WTC11 (cell line): ENCODE data around the gene TRIOBP. TPM values are rescaled to one million over a fixed set of nuclear protein-coding genes. Genes with fewer than 3 reads are reported as not detected.

Experiments used
- AFF4 ChIP-seq: sonication (generic); formaldehyde crosslinking; IDR thresholded peaks from 2 replicates; pipeline ENCODE4 v1.8.1; 2023; ENCODE audit warnings: mild to moderate bottlenecking, missing genetic modification reagents, borderline replicate concordance
- AR ChIP-seq: fragments of 250-450 bp; sonication (Bioruptor Pico); IDR thresholded peaks from 2 replicates; pipeline ENCODE4 v1.9.0; 2021; ENCODE audit warnings: mild to moderate bottlenecking
- ARID4B ChIP-seq: sonication (generic); formaldehyde crosslinking; IDR thresholded peaks from 2 replicates; pipeline ENCODE4 v1.8.0; 2023; ENCODE audit warnings: missing genetic modification reagents, mild to moderate bottlenecking, borderline replicate concordance
- CREM ChIP-seq: sonication (generic); formaldehyde crosslinking; IDR thresholded peaks from 2 replicates; pipeline ENCODE4 v1.8.1; 2022; ENCODE audit warnings: mild to moderate bottlenecking, missing genetic modification reagents, moderate library complexity
- ERG ChIP-seq: fragments of 250-450 bp; sonication (Bioruptor Pico); IDR thresholded peaks from 2 replicates; pipeline ENCODE4 v1.8.0; 2021; ENCODE audit warnings: mild to moderate bottlenecking
- GABPB1 ChIP-seq: sonication (generic); formaldehyde crosslinking; IDR thresholded peaks from 2 replicates; pipeline ENCODE4 v1.8.1; 2023; ENCODE audit warnings: mild to moderate bottlenecking, missing genetic modification reagents
- HMGXB4 ChIP-seq: sonication (generic); formaldehyde crosslinking; IDR thresholded peaks from 2 replicates; pipeline ENCODE4 v1.8.1; 2023; ENCODE audit warnings: mild to moderate bottlenecking, moderate library complexity, missing genetic modification reagents
- NFE2L1 ChIP-seq: sonication (generic); formaldehyde crosslinking; IDR thresholded peaks from 2 replicates; pipeline ENCODE4 v1.8.1; 2023; ENCODE audit warnings: missing genetic modification reagents
- NR2C2 ChIP-seq: sonication (generic); formaldehyde crosslinking; IDR thresholded peaks from 2 replicates; pipeline ENCODE4 v1.8.0; 2022; ENCODE audit warnings: mild to moderate bottlenecking, missing genetic modification reagents
- NR3C1 ChIP-seq: sonication (generic); formaldehyde crosslinking; conservative IDR thresholded peaks from 2 replicates; pipeline ENCODE4 v1.8.1; 2023; ENCODE audit warnings: low read depth, mild to moderate bottlenecking, missing genetic modification reagents
- ZNF263 ChIP-seq: sonication (generic); formaldehyde crosslinking; IDR thresholded peaks from 2 replicates; pipeline ENCODE4 v1.8.1; 2022; ENCODE audit warnings: low read depth, mild to moderate bottlenecking, moderate library complexity, missing genetic modification reagents
- ZNF317 ChIP-seq: sonication (generic); formaldehyde crosslinking; IDR thresholded peaks from 2 replicates; pipeline ENCODE4 v1.8.1; 2023; ENCODE audit warnings: low read depth, mild to moderate bottlenecking, moderate library complexity, missing genetic modification reagents, borderline replicate concordance
- ZNF396 ChIP-seq: fragments of 250-450 bp; sonication (Bioruptor Pico); IDR thresholded peaks from 2 replicates; pipeline ENCODE4 v1.8.0; 2021; ENCODE audit warnings: mild to moderate bottlenecking, moderate library complexity, borderline replicate concordance
- total RNA-seq: library from RNA; stranded (reverse); gene quantifications from 3 replicates; pipeline ENCODE4 v1.2.3, GENCODE V29; 2021
- TF ChIP-seq, protein P1 (sequence below): sonication (generic); formaldehyde crosslinking; IDR thresholded peaks from 2 replicates; pipeline ENCODE4 v1.8.1; 2023; ENCODE audit warnings: mild to moderate bottlenecking, missing genetic modification reagents
- TF ChIP-seq, protein P2 (sequence below): fragments of 200-600 bp; IDR thresholded peaks from 2 replicates; pipeline ENCODE4 v1.8.0; 2022; ENCODE audit warnings: antibody characterized with exemption

Gene TRIOBP
- total RNA-seq, 1 experiment from 2014 or later, result 54.0 TPM

GRCh38 chr22:37658133-37659065 lies 38.4 kb upstream of the TRIOBP start, which contains the start of gene PDXP (continued):
- TF ChIP-seq, protein P1, sequence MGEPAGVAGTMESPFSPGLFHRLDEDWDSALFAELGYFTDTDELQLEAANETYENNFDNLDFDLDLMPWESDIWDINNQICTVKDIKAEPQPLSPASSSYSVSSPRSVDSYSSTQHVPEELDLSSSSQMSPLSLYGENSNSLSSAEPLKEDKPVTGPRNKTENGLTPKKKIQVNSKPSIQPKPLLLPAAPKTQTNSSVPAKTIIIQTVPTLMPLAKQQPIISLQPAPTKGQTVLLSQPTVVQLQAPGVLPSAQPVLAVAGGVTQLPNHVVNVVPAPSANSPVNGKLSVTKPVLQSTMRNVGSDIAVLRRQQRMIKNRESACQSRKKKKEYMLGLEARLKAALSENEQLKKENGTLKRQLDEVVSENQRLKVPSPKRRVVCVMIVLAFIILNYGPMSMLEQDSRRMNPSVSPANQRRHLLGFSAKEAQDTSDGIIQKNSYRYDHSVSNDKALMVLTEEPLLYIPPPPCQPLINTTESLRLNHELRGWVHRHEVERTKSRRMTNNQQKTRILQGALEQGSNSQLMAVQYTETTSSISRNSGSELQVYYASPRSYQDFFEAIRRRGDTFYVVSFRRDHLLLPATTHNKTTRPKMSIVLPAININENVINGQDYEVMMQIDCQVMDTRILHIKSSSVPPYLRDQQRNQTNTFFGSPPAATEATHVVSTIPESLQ (CRISPR knock-in tag), result no peak
- no peak for TF ChIP-seq AFF4 (CRISPR knock-in tag)
- TF ChIP-seq ZNF317, result peak; percentile 17; the same call in 1 of the 2 replicates
- TF ChIP-seq GABPB1, result no peak
- TF ChIP-seq ZNF263 (CRISPR knock-in tag), result no peak
- no peak for TF ChIP-seq HMGXB4 (CRISPR knock-in tag)
- TF ChIP-seq ZNF396 (CRISPR knock-in tag), result no peak
- TF ChIP-seq NFE2L1, result no peak
- no peak for TF ChIP-seq NR2C2
- 0 out of 2 replicates have a peak, but pooled peaks have one; percentile 19 for TF ChIP-seq ERG
- peak; percentile 45; the same call in 1 of the 2 replicates for TF ChIP-seq CREM (CRISPR knock-in tag)
- TF ChIP-seq, protein P2, sequence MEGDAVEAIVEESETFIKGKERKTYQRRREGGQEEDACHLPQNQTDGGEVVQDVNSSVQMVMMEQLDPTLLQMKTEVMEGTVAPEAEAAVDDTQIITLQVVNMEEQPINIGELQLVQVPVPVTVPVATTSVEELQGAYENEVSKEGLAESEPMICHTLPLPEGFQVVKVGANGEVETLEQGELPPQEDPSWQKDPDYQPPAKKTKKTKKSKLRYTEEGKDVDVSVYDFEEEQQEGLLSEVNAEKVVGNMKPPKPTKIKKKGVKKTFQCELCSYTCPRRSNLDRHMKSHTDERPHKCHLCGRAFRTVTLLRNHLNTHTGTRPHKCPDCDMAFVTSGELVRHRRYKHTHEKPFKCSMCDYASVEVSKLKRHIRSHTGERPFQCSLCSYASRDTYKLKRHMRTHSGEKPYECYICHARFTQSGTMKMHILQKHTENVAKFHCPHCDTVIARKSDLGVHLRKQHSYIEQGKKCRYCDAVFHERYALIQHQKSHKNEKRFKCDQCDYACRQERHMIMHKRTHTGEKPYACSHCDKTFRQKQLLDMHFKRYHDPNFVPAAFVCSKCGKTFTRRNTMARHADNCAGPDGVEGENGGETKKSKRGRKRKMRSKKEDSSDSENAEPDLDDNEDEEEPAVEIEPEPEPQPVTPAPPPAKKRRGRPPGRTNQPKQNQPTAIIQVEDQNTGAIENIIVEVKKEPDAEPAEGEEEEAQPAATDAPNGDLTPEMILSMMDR, result no peak
- TF ChIP-seq AR (CRISPR knock-in tag), result no peak
- TF ChIP-seq NR3C1 (CRISPR knock-in tag), result no peak
- TF ChIP-seq ARID4B (CRISPR knock-in tag), result peak; percentile 75
